HG02870 (cell line): ENCODE measurements around the gene MINDY4B.

ENCODE experiments used
- ATAC-seq: cut with Tn5 transposase; IDR thresholded peaks from one replicate; pipeline ENCODE4 v1.9.1; 2021; ENCODE audit warnings: mild to moderate bottlenecking, moderate library complexity; ENCODE audit not compliant: unreplicated experiment

Gene MINDY4B

GRCh38 chr3:150905339-150905738 lies at the start of gene MINDY4B:
MINDY4B (minus strand) TSS chr3:150905439; CDS start chr3:150905439, 0 bp downstream.
- no peak for ATAC-seq

GRCh38 chr3:150951923-150952322 lies 46.7 kb upstream of the MINDY4B start:
- ATAC-seq = no peak

GRCh38 chr3:150945226-150946032 lies 40.2 kb upstream of the MINDY4B start:
- ATAC-seq = no peak

- no peak for ATAC-seq
Measured at GRCh38 chr3:150942221-150942620, 37.0 kb upstream of the MINDY4B start.

- peak; percentile 78 for ATAC-seq
Measured at GRCh38 chr3:150936693-150937092, 31.5 kb upstream of the MINDY4B start.

GRCh38 chr3:150933473-150933995 lies 28.3 kb upstream of the MINDY4B start:
- no peak for ATAC-seq

- no peak for ATAC-seq
Measured at GRCh38 chr3:150931745-150932144, 26.5 kb upstream of the MINDY4B start.

GRCh38 chr3:150930839-150931238 lies 25.6 kb upstream of the MINDY4B start:
- ATAC-seq = no peak

- no peak for ATAC-seq
Measured at GRCh38 chr3:150928234-150928633, 23.0 kb upstream of the MINDY4B start.

GRCh38 chr3:150926328-150926727 lies 21.1 kb upstream of the MINDY4B start:
- no peak for ATAC-seq

GRCh38 chr3:150925751-150926201 lies 20.5 kb upstream of the MINDY4B start:
- peak; percentile 80 for ATAC-seq

- ATAC-seq = no peak
Measured at GRCh38 chr3:150922611-150923010, 17.4 kb upstream of the MINDY4B start.

- ATAC-seq = no peak
Measured at GRCh38 chr3:150921209-150921608, 16.0 kb upstream of the MINDY4B start.

GRCh38 chr3:150920236-150920635 lies 15.0 kb upstream of the MINDY4B start:
- ATAC-seq = no peak

GRCh38 chr3:150917951-150918350 lies 12.7 kb upstream of the MINDY4B start:
- no peak for ATAC-seq

GRCh38 chr3:150913133-150913922 lies 8.1 kb upstream of the MINDY4B start:
- ATAC-seq = no peak

GRCh38 chr3:150912501-150912900 lies 7.3 kb upstream of the MINDY4B start:
- peak; percentile 84 for ATAC-seq

- no peak for ATAC-seq
Measured at GRCh38 chr3:150911771-150912170, 6.5 kb upstream of the MINDY4B start.

- ATAC-seq = no peak
Measured at GRCh38 chr3:150906461-150906860, 1.2 kb upstream of the MINDY4B start.

GRCh38 chr3:150905746-150906145 lies 507 bp upstream of the MINDY4B start:
- ATAC-seq = no peak

GRCh38 chr3:150902988-150903387 lies 2.3 kb downstream of the MINDY4B start:
- ATAC-seq = no peak

- no peak for ATAC-seq
Measured at GRCh38 chr3:150901793-150902192, 3.4 kb downstream of the MINDY4B start.
